ENCODE data around the gene RAP1GAP. TPM values are rescaled to one million over a fixed set of nuclear protein-coding genes. Genes with fewer than 3 reads are reported as not detected.
A peak's percentile ranks its signal among the peaks of the same experiment; 100 is the strongest.

RAP1GAP gene
- total and polyA plus RNA-seq, 9 of the 15 experiments (the other 6 are each of a cell fraction or from before 2014, with no cell fraction given): 0.29 to 30.2 (median 19.2) TPM

DNA sequence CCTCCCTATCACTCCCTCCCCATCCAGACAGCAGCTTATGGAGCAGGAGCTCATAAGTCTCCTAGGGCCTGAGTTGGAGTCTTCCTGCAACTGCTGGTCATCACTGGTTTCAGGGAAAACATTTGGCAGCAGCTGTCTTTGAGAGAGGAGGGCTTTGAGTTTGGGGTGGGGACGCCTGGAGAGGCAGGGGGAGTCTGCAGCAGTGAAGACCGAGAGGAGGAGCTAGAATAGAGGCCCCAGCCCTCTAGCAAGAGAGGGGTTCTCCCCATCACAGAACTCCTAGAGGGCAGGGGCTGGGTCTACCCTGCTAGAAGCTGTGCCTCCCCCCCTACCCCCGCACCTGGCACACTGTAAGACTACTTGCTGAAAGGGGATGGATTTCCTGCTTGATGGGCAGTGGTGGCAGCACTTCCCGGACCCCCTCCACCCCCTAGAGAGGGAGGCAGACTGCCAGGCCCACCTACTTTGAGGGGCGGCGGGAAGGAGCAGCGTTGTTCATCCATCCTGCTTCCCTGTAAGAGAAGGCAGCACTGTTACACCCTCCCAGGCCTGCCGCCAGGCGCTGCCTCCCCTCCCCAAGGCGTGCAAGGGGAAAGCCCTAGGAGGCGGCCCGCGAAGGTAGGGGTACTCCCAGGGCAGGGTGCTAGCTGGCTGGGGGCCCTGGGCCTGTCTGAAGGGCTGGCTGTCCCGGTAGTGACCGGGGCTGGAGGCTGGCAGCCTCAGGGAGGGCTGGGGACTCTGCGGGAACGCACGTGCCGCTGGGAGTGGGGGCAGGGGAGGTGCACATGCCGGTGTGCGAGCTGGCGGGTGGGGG lies 50.4 kb downstream of the RAP1GAP start (continued):
- TF ChIP-seq, protein P1, sequence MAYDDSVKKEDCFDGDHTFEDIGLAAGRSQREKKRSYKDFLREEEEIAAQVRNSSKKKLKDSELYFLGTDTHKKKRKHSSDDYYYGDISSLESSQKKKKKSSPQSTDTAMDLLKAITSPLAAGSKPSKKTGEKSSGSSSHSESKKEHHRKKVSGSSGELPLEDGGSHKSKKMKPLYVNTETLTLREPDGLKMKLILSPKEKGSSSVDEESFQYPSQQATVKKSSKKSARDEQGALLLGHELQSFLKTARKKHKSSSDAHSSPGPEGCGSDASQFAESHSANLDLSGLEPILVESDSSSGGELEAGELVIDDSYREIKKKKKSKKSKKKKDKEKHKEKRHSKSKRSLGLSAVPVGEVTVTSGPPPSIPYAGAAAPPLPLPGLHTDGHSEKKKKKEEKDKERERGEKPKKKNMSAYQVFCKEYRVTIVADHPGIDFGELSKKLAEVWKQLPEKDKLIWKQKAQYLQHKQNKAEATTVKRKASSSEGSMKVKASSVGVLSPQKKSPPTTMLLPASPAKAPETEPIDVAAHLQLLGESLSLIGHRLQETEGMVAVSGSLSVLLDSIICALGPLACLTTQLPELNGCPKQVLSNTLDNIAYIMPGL (CRISPR knock-in tag; IDR thresholded peaks at IDR 0.05): no peak
- no peak for TF ChIP-seq EHMT2 (IDR thresholded peaks at IDR 0.05)
- TF ChIP-seq ELF4 (CRISPR knock-in tag; IDR thresholded peaks at IDR 0.05): no peak
- TF ChIP-seq, protein P2, sequence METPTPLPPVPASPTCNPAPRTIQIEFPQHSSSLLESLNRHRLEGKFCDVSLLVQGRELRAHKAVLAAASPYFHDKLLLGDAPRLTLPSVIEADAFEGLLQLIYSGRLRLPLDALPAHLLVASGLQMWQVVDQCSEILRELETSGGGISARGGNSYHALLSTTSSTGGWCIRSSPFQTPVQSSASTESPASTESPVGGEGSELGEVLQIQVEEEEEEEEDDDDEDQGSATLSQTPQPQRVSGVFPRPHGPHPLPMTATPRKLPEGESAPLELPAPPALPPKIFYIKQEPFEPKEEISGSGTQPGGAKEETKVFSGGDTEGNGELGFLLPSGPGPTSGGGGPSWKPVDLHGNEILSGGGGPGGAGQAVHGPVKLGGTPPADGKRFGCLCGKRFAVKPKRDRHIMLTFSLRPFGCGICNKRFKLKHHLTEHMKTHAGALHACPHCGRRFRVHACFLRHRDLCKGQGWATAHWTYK (CRISPR knock-in tag; IDR thresholded peaks at IDR 0.05): no peak
- no peak for TF ChIP-seq ZNF121 (CRISPR knock-in tag; conservative IDR thresholded peaks at IDR 0.05)
- TF ChIP-seq, protein P3, sequence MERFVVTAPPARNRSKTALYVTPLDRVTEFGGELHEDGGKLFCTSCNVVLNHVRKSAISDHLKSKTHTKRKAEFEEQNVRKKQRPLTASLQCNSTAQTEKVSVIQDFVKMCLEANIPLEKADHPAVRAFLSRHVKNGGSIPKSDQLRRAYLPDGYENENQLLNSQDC (CRISPR knock-in tag; IDR thresholded peaks at IDR 0.05): no peak
- TF ChIP-seq E2F3 (CRISPR knock-in tag; IDR thresholded peaks at IDR 0.05): no peak
- peak; percentile 98 for TF ChIP-seq BHLHE40 (IDR thresholded peaks at IDR 0.05; ENCODE audit: low read length)
- TF ChIP-seq, protein P4, sequence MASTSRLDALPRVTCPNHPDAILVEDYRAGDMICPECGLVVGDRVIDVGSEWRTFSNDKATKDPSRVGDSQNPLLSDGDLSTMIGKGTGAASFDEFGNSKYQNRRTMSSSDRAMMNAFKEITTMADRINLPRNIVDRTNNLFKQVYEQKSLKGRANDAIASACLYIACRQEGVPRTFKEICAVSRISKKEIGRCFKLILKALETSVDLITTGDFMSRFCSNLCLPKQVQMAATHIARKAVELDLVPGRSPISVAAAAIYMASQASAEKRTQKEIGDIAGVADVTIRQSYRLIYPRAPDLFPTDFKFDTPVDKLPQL (IDR thresholded peaks at IDR 0.05; ENCODE audit: extremely low read depth, insufficient read length): no peak
- TF ChIP-seq, protein P5, sequence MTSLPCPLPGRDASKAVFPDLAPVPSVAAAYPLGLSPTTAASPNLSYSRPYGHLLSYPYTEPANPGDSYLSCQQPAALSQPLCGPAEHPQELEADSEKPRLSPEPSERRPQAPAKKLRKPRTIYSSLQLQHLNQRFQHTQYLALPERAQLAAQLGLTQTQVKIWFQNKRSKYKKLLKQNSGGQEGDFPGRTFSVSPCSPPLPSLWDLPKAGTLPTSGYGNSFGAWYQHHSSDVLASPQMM (CRISPR knock-in tag; IDR thresholded peaks at IDR 0.05): no peak
- no peak for TF ChIP-seq SRSF1 (IDR thresholded peaks at IDR 0.05; ENCODE audit: low read depth, low read length)
- no peak for TF ChIP-seq ZNF695 (CRISPR knock-in tag; IDR thresholded peaks at IDR 0.05)
- TF ChIP-seq HNRNPL (IDR thresholded peaks at IDR 0.05; ENCODE audit: low read depth, low read length): no peak
- 0 out of 4 replicates have a peak, but pooled peaks of 1 of the 2 experiments have one; percentile 42 for TF ChIP-seq TEAD1 (CRISPR knock-in tag; IDR thresholded peaks at IDR 0.05)
- TF ChIP-seq, protein P6, sequence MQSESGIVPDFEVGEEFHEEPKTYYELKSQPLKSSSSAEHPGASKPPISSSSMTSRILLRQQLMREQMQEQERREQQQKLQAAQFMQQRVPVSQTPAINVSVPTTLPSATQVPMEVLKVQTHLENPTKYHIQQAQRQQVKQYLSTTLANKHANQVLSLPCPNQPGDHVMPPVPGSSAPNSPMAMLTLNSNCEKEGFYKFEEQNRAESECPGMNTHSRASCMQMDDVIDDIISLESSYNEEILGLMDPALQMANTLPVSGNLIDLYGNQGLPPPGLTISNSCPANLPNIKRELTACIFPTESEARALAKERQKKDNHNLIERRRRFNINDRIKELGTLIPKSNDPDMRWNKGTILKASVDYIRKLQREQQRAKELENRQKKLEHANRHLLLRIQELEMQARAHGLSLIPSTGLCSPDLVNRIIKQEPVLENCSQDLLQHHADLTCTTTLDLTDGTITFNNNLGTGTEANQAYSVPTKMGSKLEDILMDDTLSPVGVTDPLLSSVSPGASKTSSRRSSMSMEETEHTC (IDR thresholded peaks at IDR 0.05): peak; percentile 53; the same call in 1 of the 2 replicates
- no peak for TF ChIP-seq ZNF232 (CRISPR knock-in tag; IDR thresholded peaks at IDR 0.05)
- TF ChIP-seq ILF3 (IDR thresholded peaks at IDR 0.05; ENCODE audit: borderline replicate concordance): no peak
- TF ChIP-seq, protein P7, sequence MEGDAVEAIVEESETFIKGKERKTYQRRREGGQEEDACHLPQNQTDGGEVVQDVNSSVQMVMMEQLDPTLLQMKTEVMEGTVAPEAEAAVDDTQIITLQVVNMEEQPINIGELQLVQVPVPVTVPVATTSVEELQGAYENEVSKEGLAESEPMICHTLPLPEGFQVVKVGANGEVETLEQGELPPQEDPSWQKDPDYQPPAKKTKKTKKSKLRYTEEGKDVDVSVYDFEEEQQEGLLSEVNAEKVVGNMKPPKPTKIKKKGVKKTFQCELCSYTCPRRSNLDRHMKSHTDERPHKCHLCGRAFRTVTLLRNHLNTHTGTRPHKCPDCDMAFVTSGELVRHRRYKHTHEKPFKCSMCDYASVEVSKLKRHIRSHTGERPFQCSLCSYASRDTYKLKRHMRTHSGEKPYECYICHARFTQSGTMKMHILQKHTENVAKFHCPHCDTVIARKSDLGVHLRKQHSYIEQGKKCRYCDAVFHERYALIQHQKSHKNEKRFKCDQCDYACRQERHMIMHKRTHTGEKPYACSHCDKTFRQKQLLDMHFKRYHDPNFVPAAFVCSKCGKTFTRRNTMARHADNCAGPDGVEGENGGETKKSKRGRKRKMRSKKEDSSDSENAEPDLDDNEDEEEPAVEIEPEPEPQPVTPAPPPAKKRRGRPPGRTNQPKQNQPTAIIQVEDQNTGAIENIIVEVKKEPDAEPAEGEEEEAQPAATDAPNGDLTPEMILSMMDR (IDR thresholded peaks at IDR 0.05 in 2 of 3, conservative IDR thresholded peaks at IDR 0.05 in 1 of 3; ENCODE audit: insufficient read depth in 2 of 3, low read depth in 1 of 3, low read length in 3 of 3): peak in 2 of 3 experiments; percentile 12 to 14; a peak in 2 of 6 replicates
- no peak for TF ChIP-seq SIX5 (IDR thresholded peaks at IDR 0.05; ENCODE audit: borderline replicate concordance in 1 of 2, insufficient read depth in 1 of 2, low read depth in 1 of 2, low read length in 2 of 2)

Data from K562 (cell line).